NCI-H82 treated with DMSO at 0.1 percent for 48 hours (cell line): ENCODE measurements around the gene SCAPER.
"Not testable (repeated sequence)": the region's sequence is repeated elsewhere in the genome, so short reads cannot be mapped to it uniquely, and the experiment has no call there.

ENCODE experiments used
- DNase-seq: peaks from one replicate; lab custom pipeline; 2025; ENCODE audit not compliant: unreplicated experiment; lab: John Stamatoyannopoulos, UW

SCAPER gene

DNA sequence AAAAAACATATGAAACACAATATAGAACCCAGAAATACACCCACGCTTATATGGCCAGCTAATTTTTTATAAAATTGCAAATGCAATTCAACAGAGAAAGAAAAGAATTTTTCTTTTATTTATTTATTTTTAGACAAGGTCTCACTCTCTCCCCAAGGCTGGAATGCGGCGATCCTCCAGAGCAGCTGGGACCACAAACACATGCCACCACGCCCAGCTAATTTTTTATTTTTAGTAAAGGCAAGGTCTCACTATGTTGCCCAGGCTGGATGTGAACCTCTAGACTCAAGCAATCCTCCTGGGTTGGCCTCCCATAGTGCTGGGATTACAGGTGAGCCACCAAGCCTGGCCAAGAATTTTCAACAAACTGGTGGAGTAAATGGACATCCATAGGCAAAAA is 117.9 kb downstream of the SCAPER start:
- DNase-seq, result no peak

- DNase-seq, result no peak
Observed at GRCh38 chr15:76776969-76777368, 128.2 kb downstream of the SCAPER start.

DNA sequence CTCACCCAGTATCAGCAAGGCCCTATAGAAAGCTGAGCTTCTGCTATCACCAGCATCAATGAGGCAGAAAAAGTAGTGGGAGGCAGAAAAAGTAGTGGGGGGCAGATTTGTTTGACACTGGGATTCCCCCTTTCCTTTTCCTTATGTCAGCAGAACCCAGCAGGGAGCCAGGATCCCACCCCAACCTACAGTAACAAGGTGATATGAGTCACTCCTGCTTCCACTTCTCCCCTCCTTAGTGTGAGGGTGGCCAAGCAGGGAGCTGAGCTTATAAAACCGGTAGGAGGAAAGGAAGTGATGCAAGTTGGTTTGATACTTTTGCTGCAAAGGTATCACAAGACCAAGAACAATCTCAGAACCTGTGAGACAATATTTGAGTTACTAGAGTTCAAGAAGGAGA is 128.7 kb downstream of the SCAPER start:
- DNase-seq, result no peak

- DNase-seq, result no peak
Observed at GRCh38 chr15:76773234-76773633, 131.9 kb downstream of the SCAPER start.

DNA sequence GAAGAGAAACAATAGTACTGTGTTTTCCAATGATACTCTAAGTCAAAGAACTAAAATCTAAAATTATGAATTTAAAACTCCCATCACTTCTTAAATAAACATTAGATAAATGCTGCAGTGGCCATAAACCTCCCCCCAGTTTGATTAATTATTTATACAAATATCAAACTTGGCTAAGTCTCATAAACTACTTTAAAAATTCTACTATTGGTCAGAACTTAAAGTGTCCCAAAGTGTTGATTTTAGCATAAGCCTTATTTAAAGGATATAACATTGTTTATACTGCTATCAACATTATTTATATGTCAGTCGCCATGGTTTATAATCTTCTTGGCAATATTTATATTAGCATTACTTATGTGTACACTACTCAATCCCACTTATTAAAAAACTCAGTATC is 132.4 kb downstream of the SCAPER start:
- no peak for DNase-seq

- DNase-seq, result no peak
Observed at GRCh38 chr15:76764004-76764403, 141.1 kb downstream of the SCAPER start.

DNA sequence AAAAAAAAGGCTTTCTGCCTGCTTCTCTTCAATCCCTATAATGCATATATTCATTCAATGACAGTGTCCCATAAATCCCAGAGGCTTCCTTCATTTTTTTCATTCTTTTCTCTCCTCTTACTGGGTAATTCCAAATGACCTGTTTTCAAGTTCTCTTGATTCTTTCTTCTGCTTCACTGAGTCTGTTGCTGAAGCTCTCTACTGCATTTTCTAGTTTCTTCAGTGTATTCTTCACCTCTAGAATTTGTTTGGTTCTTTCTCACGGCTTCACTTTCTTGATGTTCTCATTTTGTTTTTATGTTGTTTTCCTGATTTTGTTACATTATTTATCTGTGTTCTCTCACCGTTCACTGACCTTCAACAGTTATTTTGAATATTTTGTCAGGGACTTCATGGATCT is 141.6 kb downstream of the SCAPER start:
- DNase-seq, result no peak

GRCh38 chr15:76756381-76756780 is 148.8 kb downstream of the SCAPER start:
- no peak for DNase-seq

DNA sequence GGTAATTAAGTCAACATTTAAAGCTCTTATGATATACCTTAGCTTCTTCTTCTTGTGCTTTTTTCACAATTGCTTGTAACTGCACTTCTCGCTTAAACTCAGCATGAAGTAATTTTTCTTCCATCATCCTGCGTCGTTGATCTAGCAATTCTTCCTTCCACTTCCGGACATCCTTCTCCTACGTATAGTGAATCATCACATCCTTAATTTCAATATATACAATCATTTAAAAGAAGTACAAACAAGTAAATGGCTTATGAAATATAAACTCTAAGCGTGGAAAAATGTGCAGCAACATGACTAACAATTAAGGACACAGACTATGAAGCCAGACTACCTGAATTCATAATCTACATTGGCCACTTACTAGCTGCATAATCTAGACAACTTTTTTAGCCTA is 151.4 kb downstream of the SCAPER start:
- DNase-seq, result no peak

DNA sequence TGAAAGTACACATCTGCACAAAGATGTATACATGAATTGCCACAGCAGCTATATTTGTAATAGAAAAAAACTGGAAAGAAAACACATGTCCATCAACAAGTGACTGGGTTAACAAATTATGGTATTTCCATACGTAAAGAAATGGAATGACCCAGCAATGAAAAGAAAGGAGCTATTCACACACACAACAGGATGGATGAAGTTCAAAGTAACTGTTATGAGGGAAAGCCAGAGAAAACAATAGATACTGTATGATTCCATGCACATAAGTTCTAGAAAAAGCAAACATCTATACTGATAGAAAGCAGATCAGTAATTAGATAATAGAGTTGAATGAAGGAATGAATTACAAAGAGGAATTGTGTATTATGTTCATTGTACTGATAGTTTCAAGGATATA is 152.0 kb downstream of the SCAPER start:
- DNase-seq, result no peak

DNA sequence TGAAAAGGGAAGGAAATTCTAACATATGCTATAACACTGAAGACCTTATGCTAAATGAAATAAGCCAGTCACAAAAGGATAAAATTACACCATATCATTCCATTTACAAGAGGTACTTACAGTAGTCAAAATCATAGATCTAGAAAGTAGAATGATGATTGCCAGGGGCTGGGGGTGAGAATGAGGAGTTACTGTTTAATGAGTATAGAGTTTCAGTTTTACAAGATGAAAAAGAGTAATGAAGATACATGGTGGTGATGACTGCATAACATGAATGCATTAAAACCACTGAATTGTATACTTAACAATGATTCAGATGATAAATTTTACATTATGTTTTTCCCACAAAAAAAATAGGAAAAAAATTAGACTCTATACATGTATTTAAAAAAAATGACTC is 152.6 kb downstream of the SCAPER start:
- no peak for DNase-seq

DNA sequence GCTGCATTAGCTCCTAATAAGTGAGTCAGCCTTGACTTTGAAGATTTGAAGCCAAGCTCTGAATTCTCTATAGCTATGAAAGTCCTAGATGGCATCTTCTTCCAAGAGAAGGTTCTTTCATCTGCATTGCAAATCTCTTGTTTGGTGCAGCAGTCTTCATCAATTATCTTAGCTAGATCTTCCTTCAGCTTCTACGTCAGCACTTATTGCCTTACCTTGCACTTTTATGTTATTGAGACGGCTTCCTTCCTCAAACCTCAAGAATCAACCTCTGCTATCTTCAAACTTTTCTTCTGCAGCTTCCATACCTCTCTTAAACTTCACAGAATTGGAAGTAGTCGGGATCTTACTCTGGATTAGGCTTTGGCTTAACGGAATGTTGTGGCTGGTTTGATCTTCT is 167.6 kb downstream of the SCAPER start:
- no peak for DNase-seq

DNA sequence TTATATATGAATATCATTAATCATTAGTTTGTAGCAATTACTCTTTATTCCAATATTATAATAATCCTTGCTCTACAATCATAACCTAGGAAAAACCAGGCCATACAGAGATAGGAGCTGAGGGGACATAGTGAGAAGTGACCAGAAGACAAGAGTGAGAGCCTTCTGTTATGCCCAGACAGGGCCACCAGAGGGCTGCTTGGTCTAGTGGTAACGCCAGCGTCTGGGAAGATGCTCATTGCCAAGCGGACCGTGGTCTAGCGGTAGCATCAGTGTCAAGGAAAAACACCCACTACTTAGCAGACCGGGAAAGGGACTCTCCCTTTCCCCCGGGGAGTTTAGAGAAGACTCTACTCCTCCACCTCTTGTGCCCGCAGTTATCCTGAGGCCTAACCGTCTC is 172.8 kb downstream of the SCAPER start:
- DNase-seq, result not testable (repeated sequence)

DNA sequence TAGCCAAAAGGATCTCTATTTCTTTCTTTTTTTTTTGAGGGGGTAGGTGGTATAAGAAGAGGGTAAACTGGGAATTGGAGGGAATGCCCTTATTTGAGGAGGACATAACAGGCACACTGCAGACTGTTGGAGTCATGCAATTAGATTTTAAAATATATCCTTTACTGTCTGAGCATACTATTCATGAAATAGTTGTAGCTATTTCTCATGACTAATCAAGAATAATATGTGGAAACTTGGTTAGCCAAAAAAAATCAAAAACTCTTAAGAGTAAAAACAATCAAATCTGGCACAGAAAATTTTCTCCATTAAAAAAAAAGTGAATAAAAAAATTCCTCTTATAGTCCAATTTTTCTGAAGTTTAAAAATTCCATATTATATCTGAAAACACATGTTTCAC is 174.9 kb downstream of the SCAPER start:
- DNase-seq, result no peak

GRCh38 chr15:76718863-76719262 is 186.3 kb downstream of the SCAPER start:
- DNase-seq, result no peak

DNA sequence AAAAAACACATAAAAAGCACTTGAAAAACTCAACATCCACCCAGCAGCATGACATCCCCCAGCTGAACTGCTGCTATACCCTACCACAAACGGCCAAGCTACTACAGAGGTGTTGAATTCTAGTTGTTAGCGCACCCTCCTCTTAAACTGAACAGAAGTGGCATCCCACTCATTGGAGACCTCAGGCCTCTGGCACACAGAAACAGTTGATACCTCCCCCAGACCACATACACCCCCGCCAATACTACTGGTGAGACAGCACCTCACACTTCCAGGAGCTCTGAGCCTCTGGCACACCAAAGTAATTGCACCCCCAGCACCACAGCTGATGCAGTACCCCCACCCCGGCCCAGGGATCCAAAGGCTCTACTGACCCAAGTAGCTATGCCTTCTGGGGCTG is 190.2 kb downstream of the SCAPER start:
- no peak for DNase-seq

DNA sequence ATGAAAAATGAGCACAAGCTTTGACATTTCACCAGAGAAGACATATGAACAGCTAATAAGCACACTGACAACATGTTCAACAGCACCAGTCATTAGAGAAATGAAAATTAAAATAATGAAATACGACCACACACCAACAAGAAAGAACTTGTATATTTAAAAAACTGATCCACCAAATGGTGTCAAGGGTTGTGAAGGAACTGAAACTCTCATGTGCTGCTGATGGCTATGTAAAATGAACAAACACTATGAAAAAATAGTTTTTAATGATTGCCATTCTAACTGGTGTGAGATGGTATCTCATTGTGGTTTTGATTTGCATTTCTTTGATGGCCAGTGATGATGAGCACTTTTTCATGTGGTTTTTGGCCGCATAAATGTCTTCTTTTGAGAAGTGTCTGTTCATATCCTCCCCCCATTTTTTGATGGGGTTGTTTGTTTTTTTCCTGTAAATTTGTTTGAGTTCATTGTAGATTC is 193.8 kb downstream of the SCAPER start:
- DNase-seq, result no peak

DNA sequence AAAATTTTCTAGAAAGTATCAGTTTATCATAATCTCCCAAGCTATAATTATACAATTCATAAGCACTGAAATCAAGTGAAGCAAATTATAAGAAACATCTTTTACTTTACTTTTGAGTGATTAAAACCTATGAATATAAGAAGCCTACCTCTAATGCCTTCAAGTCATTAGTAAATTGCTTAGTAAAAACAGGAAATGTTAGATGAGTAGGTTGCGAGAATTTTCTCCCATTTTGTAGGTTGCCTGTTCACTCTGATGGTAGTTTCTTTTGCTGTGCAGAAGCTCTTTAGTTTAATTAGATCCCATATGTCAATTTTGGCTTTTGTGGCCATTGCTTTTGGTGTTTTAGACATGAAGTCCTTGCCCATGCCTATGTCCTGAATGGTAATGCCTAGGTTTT is 201.1 kb downstream of the SCAPER start:
- not testable (repeated sequence) for DNase-seq

DNA sequence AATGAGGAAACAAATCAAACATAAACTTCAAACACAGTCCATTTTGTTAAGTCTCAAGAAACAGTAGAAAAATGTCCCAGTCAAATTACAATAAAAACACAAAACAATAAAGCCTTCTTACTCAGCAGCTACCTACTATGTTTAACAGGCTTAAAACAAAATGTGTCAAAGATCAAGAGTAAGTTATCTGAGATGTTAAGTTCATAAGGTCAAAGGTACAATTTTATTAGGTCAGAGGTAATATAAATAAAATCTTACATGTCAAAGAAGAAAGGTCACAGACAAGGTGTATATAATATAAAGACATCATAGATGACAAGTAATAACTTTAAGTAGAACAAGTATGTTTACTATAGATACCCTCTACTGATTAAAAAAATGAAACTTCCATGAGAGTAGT is 208.3 kb downstream of the SCAPER start:
- no peak for DNase-seq

GRCh38 chr15:76692546-76692945 is 212.6 kb downstream of the SCAPER start:
- not testable (repeated sequence) for DNase-seq

- not testable (repeated sequence) for DNase-seq
Observed at GRCh38 chr15:76687592-76687991, 217.5 kb downstream of the SCAPER start.

DNA sequence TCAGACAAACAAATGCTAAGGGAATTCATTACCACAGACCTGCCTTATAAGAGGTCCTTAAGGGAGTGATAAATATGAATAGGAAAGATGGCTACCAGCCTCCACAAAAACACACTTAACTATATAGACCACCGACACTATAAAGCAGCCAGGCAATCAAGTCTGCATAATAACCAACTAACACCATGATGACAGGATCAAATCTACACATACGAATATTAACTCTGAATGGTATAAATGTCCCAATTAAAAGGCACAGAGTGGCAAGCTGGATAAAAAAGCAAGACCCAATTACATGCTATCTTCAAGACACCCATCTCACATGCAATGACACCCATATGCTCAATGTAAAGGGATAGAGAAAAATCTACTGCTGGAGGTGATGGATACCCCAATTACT is 221.1 kb downstream of the SCAPER start:
- no peak for DNase-seq

DNA sequence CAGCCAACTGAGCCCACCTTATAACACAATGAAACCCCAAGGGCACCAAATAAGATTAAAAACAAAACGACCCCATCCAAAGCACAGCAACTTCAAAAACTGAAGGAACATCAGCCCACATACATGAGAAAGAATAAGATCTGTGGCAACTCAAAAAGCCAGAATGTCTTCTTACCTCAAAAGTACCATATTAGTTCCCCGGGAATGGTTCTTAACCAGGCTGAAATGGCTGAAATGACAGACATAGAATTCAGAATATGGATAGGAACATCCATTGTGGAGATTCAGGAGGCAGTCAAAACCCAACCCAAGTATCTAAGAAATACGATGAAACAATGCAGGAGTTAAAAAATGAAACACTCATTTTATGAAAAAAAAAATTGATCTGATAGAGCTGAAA is 222.3 kb downstream of the SCAPER start:
- no peak for DNase-seq

- no peak for DNase-seq
Observed at GRCh38 chr15:76682259-76682658, 222.9 kb downstream of the SCAPER start.
